CD14-positive monocyte (primary cell): ENCODE data around the gene TBR1. TPM values are rescaled to one million over a fixed set of nuclear protein-coding genes. Genes with fewer than 3 reads are reported as not detected.

Experiments
- DNase-seq, 3 donors: peaks; one replicate each; pipeline ENCODE4 v3.0.0-alpha.2; 2011 to 2022
- H2AFZ ChIP-seq: 2 replicates; pipeline ENCODE4 v1.6.0; 2012; ENCODE audit warnings: mild to moderate bottlenecking, low read depth, low read length, inconsistent platforms; ENCODE audit not compliant: insufficient read depth, poor library complexity, severe bottlenecking
- H3K27ac ChIP-seq, 2 donors: 1 replicate in 1 of 2; 2 replicates in 1 of 2; pipeline ENCODE4 v1.5.1; 2012 to 2013; ENCODE audit warnings: low read length in 2 of 2, control low read depth in 1 of 2, inconsistent platforms in 1 of 2, low read depth in 1 of 2, mild to moderate bottlenecking in 1 of 2
- H3K27me3 ChIP-seq, 2 donors: one replicate each; pipeline versions ENCODE4 v1.6.0 to v1.6.1; 2011 to 2013; ENCODE audit warnings: low read length in 2 of 2; ENCODE audit not compliant: control insufficient read depth in 2 of 2, insufficient read depth in 2 of 2
- H3K36me3 ChIP-seq, 2 donors: replicated peaks in 1 of 2; 1 replicate in 1 of 2; 2 replicates in 1 of 2; pipeline versions ENCODE4 v1.5.1 to v1.6.1; 2012 to 2013; ENCODE audit warnings: low read length in 2 of 2, control low read depth in 1 of 2, inconsistent platforms in 1 of 2, mild to moderate bottlenecking in 1 of 2; ENCODE audit not compliant: insufficient read depth in 2 of 2, control insufficient read depth in 1 of 2
- H3K4me1 ChIP-seq, 2 donors: 1 replicate in 1 of 2; 2 replicates in 1 of 2; pipeline versions ENCODE4 v1.5.1 to v1.6.1; 2012 to 2013; ENCODE audit warnings: low read length in 2 of 2, control low read depth in 1 of 2, inconsistent platforms in 1 of 2, mild to moderate bottlenecking in 1 of 2, moderate library complexity in 1 of 2; ENCODE audit not compliant: insufficient read depth in 2 of 2, control insufficient read depth in 1 of 2
- H3K4me2 ChIP-seq: replicated peaks from 2 replicates; pipeline ENCODE3; 2012; ENCODE audit warnings: low read length, moderate library complexity, mild to moderate bottlenecking; ENCODE audit not compliant: poor library complexity, severe bottlenecking; ENCODE audit errors: extremely low read depth
- H3K4me3 ChIP-seq, 3 experiments: fragments of 200-600 bp in 1 of 3; sonication (generic) in 1 of 3; replicated peaks in 1 of 3; 1 replicate in 2 of 3; 2 replicates in 1 of 3; pipeline ENCODE4 v1.5.1; 2011 to 2013; ENCODE audit warnings: low read length in 3 of 3, mild to moderate bottlenecking in 3 of 3, control low read depth in 2 of 3, low read depth in 2 of 3, inconsistent platforms in 1 of 3, moderate library complexity in 1 of 3
- H3K79me2 ChIP-seq: 2 replicates; pipeline ENCODE4 v1.6.0; 2012; ENCODE audit warnings: mild to moderate bottlenecking, control low read depth, inconsistent platforms, low read length, moderate library complexity; ENCODE audit not compliant: insufficient read depth
- H3K9ac ChIP-seq: 2 replicates; pipeline ENCODE4 v1.6.0; 2017; ENCODE audit warnings: low read length, mild to moderate bottlenecking; ENCODE audit not compliant: insufficient read depth, poor library complexity, severe bottlenecking
- H3K9me3 ChIP-seq, 2 donors: replicated peaks in 1 of 2; 1 replicate in 1 of 2; 2 replicates in 1 of 2; pipeline versions ENCODE4 v1.5.1 to v1.6.1; 2012 to 2013; ENCODE audit warnings: low read length in 2 of 2, control low read depth in 1 of 2; ENCODE audit not compliant: control insufficient read depth in 1 of 2, insufficient read depth in 1 of 2
- H4K20me1 ChIP-seq: 2 replicates; pipeline ENCODE4 v1.6.0; 2012; ENCODE audit warnings: mild to moderate bottlenecking, low read length, control low read depth, moderate library complexity; ENCODE audit not compliant: insufficient read depth
- H3K27ac Mint-ChIP-seq, 7 donors: one replicate each; pipeline ENCODE4 v1.8.0; 2020; ENCODE audit warnings: mild to moderate bottlenecking in 7 of 7, mixed read lengths in 7 of 7, moderate library complexity in 6 of 7, inconsistent platforms in 2 of 7
- H3K27me3 Mint-ChIP-seq, 3 donors: one replicate each; pipeline ENCODE4 v1.8.0; 2021 to 2022; ENCODE audit warnings: low read depth in 3 of 3, mild to moderate bottlenecking in 3 of 3, mixed read lengths in 3 of 3, moderate library complexity in 3 of 3, inconsistent platforms in 1 of 3
- H3K36me3 Mint-ChIP-seq, 2 donors: one replicate each; pipeline ENCODE4 v1.8.0; 2020; ENCODE audit warnings: mixed read lengths in 2 of 2, inconsistent platforms in 1 of 2, mild to moderate bottlenecking in 1 of 2
- H3K4me1 Mint-ChIP-seq: one replicate; pipeline ENCODE4 v1.8.0; 2020; ENCODE audit warnings: mild to moderate bottlenecking, mixed read lengths
- H3K4me3 Mint-ChIP-seq, 2 donors: one replicate each; pipeline ENCODE4 v1.8.0; 2020; ENCODE audit warnings: mild to moderate bottlenecking in 2 of 2, mixed read lengths in 2 of 2, moderate library complexity in 1 of 2
- H3K9me3 Mint-ChIP-seq, 7 donors: one replicate each; pipeline ENCODE4 v1.8.0; 2020 to 2022; ENCODE audit warnings: mixed read lengths in 7 of 7, mild to moderate bottlenecking in 6 of 7, moderate library complexity in 6 of 7, inconsistent platforms in 2 of 7
- CTCF ChIP-seq: fragments of 200-600 bp; IDR thresholded peaks from one replicate; pipeline ENCODE4 v1.8.0; 2022; ENCODE audit warnings: antibody characterized with exemption, mild to moderate bottlenecking
- WGBS: methylation state at CpG from one replicate; pipeline ENCODE4 v1.1.5; 2013; ENCODE audit warnings: missing lambda C conversion rate; ENCODE audit not compliant: insufficient coverage; 5-methylcytosine and 5-hydroxymethylcytosine counted together
- intact Hi-C, 2 donors: fragments of 100-400 bp; cut with micrococcal nuclease; formaldehyde crosslinking; loops; one replicate each; pipeline versions ENCODE4 v1.15.0 to v1.15.1; 2023
- polyA plus RNA-seq, 3 donors: library from polyadenylated mRNA; depleted of rRNA in 1 of 3; unstranded in 2 of 3; stranded (reverse) in 1 of 3; fragments of 300-500 nt in 2 of 3; fragments of >200 nt in 1 of 3; fragmentation: Illumina TruSeq in 2 of 3; gene quantifications; 1 replicate in 2 of 3; 2 replicates in 1 of 3; pipeline ENCODE4 v1.2.3, GENCODE V29; 2012 to 2021

TBR1 gene
- polyA plus RNA-seq, 3 donors = not detected

GRCh38 chr2:161424891-161425727 is 9.0 kb downstream of the TBR1 start:
- Histone ChIP-seq H3K36me3 (no peaks in the 10 kb centered on the region), H3K79me2 (no peaks in the 10 kb centered on the region), H3K9ac (no peak overlapping the region), H3K4me3 (no peak overlapping the region), H3K4me1 (peaks cover 19 to 25% of the 10 kb centered on the region in 2 donors), H3K27me3 (peaks cover 96% of the 10 kb centered on the region in 2 donors), H3K4me2 (no peak overlapping the region), H3K27ac (no peak overlapping the region), H3K9me3 (peaks cover 0 to 52% of the 10 kb centered on the region in 2 donors), H2AFZ (no peak overlapping the region), H4K20me1 (no peaks in the 10 kb centered on the region)
- WGBS = no CpG with 5 or more reads among the region's 4 CpGs
- Mint-ChIP-seq H3K9me3 (peaks cover 0 to 26% (median 15%) of the 10 kb centered on the region in 7 donors), H3K27me3 (peaks cover 89 to 96% (median 91%) of the 10 kb centered on the region in 3 donors), H3K36me3 (peaks cover 9 to 15% of the 10 kb centered on the region in 2 donors), H3K4me1 (peaks cover 33% of the 10 kb centered on the region), H3K27ac (no peak overlapping the region), H3K4me3 (peak overlapping the region in 1 of 2 donors; percentile 90)
- TF ChIP-seq CTCF = no peak
- intact Hi-C loops = no loop called here
- DNase-seq = no peak

- H3K9me3 ChIP-seq = peaks cover 0 to 50% of the 10 kb centered on the region in 2 donors
- peaks cover 96% of the 10 kb centered on the region in 2 donors for H3K27me3 ChIP-seq
- peaks cover 84 to 94% (median 86%) of the 10 kb centered on the region in 3 donors for H3K27me3 Mint-ChIP-seq
- intact Hi-C loops = no loop called here
- no peaks in the 10 kb centered on the region for H4K20me1 ChIP-seq
- no peak for TF ChIP-seq CTCF
- peaks cover 0 to 22% (median 14%) of the 10 kb centered on the region in 7 donors for H3K9me3 Mint-ChIP-seq
- no peak overlapping the region for H3K27ac ChIP-seq
- H3K79me2 ChIP-seq = no peaks in the 10 kb centered on the region
- H2AFZ ChIP-seq = no peak overlapping the region
- no peaks in the 10 kb centered on the region for H3K36me3 ChIP-seq
- H3K4me3 ChIP-seq = no peak overlapping the region
- H3K4me2 ChIP-seq = no peak overlapping the region
- H3K9ac ChIP-seq = no peak overlapping the region
- peaks cover 15 to 25% of the 10 kb centered on the region in 2 donors for H3K4me1 ChIP-seq
- H3K4me3 Mint-ChIP-seq = peak overlapping the region in 1 of 2 donors; percentile 89
- H3K4me1 Mint-ChIP-seq = peaks cover 30% of the 10 kb centered on the region
- no peak overlapping the region for H3K27ac Mint-ChIP-seq
- peaks cover 9 to 12% of the 10 kb centered on the region in 2 donors for H3K36me3 Mint-ChIP-seq
- no peak for DNase-seq
- WGBS = 35% methylated on average over 5 of the region's 17 CpGs
Measured at GRCh38 chr2:161425728-161426454, 9.8 kb downstream of the TBR1 start.
